Vein endothelial cell (primary cell): ENCODE data around the gene KCTD20. TPM values are rescaled to one million over a fixed set of nuclear protein-coding genes. Genes with fewer than 3 reads are reported as not detected.

Experiments
- small RNA-seq: library from RNA; depleted of rRNA; stranded (forward); fragments of <200 nt; gene quantifications from one replicate; pipeline ENCODE3, GENCODE V24; 2012
- total RNA-seq: library from RNA; depleted of rRNA; stranded (reverse); fragments of >200 nt; gene quantifications from 2 replicates; pipeline ENCODE4 v1.2.3, GENCODE V29; 2012

The KCTD20 gene
- 78.7 and 90.8 TPM in 2 replicates for total RNA-seq

DNA sequence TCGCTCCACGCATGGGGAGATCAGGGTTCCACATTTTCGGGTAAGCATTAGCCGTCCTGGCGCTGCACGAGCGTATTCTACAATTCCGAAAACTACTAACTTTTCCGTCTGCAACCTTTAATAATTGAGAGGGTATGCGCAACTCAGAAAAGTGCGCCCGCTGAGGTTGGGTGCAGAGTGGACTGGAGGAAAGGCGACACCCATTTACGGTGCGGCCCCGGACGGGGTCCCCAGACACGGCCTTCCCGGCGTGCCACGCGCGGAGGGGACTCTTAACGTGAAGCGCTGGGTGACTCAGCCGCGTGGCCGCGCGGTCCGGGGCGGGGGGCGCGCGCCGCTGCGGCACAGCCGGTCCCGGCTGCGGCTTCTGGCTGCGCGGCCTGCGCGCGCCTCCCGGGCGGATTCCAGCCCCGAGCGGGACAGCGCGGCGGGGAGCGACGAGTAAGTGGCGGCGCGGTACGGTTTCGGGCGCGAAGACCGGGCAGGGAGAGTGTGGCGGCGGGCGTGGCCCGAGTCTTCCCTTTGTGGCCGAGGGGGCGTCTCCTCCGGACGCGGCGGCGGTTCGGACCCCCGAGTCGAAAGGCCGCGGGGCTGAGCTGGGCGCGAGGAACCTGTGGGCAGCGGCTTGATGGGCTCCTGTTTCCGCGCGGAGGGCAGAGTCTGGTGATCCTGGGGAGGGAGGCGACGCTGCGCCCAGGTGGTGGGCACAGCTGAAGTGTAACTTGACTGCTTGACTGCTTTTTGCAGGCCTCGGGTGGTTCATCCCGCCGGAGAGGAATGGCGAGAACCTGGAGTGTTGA, at the start of gene KCTD20, which contains the start of gene PXT1:
Gene KCTD20, plus strand, starts transcription at position 330 of the 800 bp plus-strand sequence. CDS start 27,098 bp downstream, outside the sequence.
Gene PXT1, minus strand, starts transcription at position 184 of the 800 bp plus-strand sequence. CDS start 16,772 bp downstream, outside the sequence.

Small RNA genes within 50 kb of the gene (small RNA-seq; reads per million reads assigned to genes)
- gene RN7SL502P: not detected

Other genes with a start within 250 kb of the KCTD20 start
- gene BRPF3, start 246.3 kb upstream of the KCTD20 start, total RNA-seq: 20.5 and 20.6 TPM in 2 replicates
- gene PNPLA1, start 172.9 kb upstream of the KCTD20 start, total RNA-seq: not detected in 2 replicates
- gene BNIP5, start 106.1 kb upstream of the KCTD20 start, total RNA-seq: not detected in 2 replicates
- gene ETV7, start 55.3 kb upstream of the KCTD20 start, total RNA-seq: 0.33 and 0.48 TPM in 2 replicates
- gene PXT1, start 146 bp upstream of the KCTD20 start, total RNA-seq: under 0.01 TPM in 1 of 2 replicates, not detected in the other
- gene STK38, start 104.5 kb downstream of the KCTD20 start, total RNA-seq: 14.0 and 21.6 TPM in 2 replicates
- 302 and 438 TPM in 2 replicates for gene SRSF3, start 151.4 kb downstream of the KCTD20 start, total RNA-seq
- 196 and 290 TPM in 2 replicates for gene CDKN1A, start 235.7 kb downstream of the KCTD20 start, total RNA-seq